Hematopoietic multipotent progenitor cell (in vitro differentiated cells): Measurements from ENCODE around the gene NR6A1. TPM values are rescaled to one million over a fixed set of nuclear protein-coding genes. Genes with fewer than 3 reads are reported as not detected.

Experiments
- DNase-seq, 3 donors: peaks; one replicate each; pipeline ENCODE4 v3.0.0-alpha.2; 2011 to 2015; ENCODE audit warnings: low read depth in 2 of 3, low spot score in 2 of 3
- total RNA-seq: library from RNA; depleted of rRNA; stranded (reverse); fragments of >200 nt; gene quantifications from one replicate; pipeline ENCODE4 v1.2.3, GENCODE V29; 2012

Gene NR6A1
- 9.4 TPM for total RNA-seq

DNA sequence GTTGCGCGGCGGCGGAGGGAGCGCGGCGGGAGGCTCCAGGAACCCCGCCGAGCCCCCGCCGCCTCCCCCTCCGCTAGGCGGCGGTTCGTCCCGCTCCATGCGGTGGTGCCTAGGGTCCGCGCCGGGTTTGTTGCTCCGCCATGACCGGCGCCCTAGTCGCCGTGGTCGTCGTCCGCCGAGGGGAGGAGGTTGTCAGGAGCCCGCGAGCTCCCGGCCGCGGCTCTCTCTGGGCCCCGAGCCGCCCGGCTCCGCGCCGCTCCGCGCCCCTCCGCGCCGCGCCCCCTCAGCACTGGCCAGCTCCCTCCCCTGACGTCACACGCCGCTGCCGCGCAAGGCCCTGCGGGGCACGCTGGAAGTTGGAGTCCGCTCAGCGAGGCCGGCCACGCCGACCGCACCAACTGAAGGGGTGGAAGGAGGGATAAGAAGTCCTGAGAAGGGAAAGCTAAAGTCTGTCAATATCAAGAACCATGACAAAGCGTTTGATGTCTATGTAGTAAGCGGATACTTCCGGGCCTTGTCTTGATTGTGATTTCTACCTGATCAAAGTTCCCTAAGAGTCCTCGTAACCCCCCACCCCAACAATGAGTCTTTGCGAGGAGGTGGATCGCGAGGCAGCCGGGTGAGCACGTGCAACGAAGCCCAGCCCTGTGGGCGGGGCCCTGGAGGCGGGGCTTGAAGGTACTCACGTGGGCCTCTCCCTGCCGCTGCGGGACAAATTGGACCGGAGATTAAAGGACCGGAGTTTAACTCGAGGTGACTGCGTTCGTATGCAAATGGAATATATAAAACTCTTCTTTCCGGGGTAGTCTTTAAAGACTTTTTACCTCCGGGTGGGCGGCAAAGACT, at the start of gene NR6A1:
NR6A1 (minus strand) TSS at position 291 of the 846 bp plus-strand sequence.
- peak; percentile 78 to 98 (median 97) for DNase-seq

DNA sequence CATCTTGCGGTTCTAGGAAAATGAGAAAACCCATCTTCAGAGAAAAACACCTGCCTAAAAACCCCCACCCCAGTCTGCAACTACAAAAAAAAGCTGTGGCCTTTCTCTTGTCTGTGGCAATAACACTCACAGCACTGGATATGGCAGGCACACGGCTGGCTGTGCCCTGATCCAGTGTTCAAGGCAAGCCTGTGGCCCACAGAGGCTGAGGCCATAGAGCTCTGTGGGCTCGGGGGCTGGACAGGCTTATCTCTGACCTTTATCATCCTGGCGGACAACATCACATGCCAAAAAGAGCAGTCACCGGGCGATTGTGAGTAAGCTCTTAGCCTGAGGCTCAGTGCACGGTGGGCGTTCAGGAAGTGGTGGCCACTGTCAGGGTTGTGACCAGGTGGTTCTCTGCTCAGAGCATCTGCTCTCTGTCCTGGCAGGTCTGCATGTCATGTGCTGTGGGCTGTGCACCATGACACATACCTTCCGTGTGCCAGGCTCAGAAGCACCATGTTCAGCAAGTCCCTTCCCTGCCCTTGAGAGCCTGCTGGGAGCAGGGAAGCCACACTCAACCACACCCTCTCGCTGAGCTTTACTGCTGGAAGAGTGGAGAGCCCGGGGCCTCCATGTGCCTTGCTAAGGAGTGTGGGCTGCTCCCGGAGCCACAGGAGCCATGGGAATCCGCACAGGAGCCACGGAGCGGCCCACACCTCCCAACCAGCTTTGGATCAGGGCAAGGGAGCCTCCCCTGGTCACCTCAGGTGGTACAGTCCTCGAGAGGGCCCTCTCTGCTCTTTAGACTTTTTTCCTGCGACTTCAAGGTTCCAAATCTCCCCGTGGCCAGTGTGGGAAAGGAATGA, 47.5 kb upstream of the NR6A1 start:
- peak in 1 of 3 donors; percentile 28 for DNase-seq

DNA sequence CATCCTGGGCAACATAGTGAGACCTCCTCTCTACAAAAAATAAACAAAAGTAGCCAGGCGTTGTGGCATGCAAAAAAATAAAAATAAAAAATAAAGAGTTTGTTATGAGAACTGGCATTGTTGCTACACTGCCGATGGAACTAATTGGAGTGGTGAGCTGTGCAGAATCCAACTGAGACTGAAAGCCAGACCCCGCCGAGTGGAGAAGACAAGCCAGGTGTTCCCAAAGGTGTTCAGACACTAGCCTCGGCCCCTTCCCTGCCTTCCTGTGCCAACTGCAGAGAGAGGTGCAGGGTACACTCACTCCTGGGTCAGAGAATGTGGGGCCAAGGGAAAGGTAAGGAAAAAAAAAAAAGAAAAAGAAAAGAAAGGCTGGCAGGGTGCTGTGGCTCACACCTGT, 44.5 kb upstream of the NR6A1 start:
- DNase-seq = no peak

DNA sequence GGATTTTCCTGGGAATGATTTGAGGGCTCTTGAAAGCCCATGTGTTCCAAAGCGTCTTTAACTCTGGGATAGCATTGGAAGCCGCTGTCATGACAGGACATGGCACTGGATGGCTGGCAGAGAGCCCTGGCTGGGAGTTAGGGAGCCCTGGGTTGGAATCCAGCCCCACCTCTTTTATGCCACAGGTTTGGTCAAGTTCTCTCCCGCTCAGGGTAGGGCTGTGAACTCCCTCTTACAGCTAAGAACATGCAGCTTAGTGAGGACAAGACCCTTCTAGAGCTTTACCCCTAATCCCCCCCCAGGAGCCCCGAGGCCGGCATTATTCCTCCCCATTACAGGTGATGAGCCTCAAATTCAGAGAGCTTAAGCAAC, 43.0 kb upstream of the NR6A1 start:
- no peak for DNase-seq

DNA sequence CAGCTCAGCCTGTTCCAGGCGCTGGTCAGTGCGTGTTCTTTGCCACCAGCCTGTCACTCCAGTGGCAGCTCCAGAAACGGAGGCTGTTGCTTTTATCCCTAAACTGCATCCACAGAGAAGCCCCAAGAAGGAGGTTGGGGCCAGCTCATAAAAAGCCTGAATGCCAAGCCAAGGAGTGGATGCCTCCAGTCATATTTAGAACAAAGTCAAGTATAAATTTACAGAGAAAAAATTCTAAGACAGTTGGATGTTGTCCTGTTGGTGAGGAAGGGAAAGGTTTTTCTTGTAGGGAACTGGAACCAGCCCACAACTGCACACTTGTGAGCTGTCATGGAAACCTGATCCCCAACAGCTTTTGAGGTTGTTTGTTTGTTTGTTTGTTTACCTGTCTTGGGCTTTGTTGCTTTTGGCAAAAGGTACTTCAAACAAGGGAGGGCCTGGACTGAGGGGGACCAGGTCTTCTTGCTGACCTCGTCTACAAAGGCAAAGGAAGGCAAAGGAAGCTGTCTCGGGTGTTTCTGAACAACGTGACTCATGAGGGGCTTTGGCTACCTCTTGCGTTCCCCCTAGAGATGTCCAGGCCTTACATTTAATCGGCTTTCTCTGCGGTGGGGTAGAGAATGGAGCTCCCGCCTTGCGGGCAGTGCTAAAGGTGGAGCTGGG, 42.5 kb upstream of the NR6A1 start:
- DNase-seq = no peak

GRCh38 chr9:124813041-124813440, 41.9 kb upstream of the NR6A1 start:
- no peak for DNase-seq

GRCh38 chr9:124812441-124812876, 41.3 kb upstream of the NR6A1 start:
- peak in 2 of 3 donors; percentile 36 to 48 for DNase-seq

GRCh38 chr9:124810663-124811355, 39.7 kb upstream of the NR6A1 start:
- DNase-seq = no peak

- DNase-seq = no peak
Measured at GRCh38 chr9:124809741-124810500, 38.8 kb upstream of the NR6A1 start.

DNA sequence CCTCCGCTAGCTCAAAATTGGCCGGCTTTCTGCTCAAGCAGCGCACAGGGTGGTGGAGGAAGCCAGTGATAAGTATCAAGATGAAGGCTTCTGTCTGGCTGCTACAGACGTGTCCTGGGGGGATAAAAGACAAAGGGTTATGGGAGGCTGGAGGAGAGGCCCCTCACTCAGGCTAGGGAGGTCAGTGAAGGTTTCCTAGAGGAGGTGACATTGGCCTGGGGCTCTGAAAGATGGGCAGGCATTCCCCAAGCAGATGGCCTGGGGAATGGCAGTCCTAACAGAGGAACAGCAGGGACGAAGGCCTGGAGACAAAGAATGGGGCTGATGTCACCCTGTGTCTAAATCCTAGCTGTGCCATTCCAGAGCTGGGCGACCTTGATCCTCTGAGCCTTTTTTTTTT, 38.1 kb upstream of the NR6A1 start:
- DNase-seq = no peak

DNA sequence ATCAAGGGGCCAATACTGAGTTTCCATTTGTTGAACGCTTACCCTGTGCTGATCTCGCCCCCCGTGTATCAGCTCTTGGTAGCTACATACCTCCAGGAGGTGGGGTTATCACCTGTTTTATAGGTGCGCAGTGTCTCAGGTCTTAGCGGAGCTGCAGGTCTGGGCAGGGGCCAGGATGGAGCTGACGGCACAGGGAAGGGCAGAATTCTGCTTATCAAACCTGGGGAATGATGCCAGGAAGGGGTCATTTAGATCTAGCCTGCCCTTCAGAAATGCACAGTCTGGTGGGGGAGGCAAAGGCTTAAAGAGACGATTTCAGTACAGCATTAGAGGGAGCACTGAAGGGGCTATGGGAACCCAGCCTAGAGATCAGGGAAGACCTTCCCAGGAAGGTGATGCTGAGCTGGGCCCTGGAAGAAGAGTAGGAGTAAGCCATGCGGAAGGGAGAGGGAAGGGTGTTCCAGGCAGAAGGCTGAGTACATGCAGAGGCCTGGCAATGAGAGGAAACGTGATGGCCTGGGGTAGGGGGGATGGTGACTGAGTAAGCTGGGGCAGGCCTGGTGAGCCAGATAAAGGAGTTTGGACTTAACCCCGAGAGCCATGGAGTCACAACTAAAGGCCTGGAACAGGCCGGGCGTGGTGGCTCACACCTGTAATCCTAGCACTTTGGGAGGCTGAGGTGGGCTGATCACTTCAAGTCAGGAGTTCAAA, 37.3 kb upstream of the NR6A1 start:
- DNase-seq = no peak

- no peak for DNase-seq
Measured at GRCh38 chr9:124805186-124805585, 34.1 kb upstream of the NR6A1 start.

GRCh38 chr9:124803911-124804310, 32.8 kb upstream of the NR6A1 start:
- no peak for DNase-seq

DNA sequence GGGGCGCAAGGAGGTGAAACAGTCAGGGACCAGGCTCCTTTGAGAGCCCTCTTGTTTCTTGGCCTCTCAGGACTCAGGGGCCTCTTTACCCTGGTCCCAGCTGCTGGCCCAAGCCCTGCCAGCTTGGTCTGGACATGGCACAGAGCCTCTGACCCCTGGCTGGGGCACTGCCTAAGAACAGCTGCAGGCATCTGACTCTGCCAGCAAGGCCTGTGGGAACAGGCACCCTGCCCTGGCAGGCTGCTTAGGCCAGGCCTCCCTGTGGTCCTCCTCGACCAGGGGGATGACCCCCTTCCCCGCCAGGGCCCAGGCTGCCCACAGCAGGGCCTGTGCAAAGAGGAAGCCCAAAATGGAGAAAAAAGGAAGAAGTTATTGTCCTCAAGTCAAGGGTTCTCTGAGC, 31.3 kb upstream of the NR6A1 start:
- no peak for DNase-seq

GRCh38 chr9:124801356-124801755, 30.2 kb upstream of the NR6A1 start:
- DNase-seq = no peak

DNA sequence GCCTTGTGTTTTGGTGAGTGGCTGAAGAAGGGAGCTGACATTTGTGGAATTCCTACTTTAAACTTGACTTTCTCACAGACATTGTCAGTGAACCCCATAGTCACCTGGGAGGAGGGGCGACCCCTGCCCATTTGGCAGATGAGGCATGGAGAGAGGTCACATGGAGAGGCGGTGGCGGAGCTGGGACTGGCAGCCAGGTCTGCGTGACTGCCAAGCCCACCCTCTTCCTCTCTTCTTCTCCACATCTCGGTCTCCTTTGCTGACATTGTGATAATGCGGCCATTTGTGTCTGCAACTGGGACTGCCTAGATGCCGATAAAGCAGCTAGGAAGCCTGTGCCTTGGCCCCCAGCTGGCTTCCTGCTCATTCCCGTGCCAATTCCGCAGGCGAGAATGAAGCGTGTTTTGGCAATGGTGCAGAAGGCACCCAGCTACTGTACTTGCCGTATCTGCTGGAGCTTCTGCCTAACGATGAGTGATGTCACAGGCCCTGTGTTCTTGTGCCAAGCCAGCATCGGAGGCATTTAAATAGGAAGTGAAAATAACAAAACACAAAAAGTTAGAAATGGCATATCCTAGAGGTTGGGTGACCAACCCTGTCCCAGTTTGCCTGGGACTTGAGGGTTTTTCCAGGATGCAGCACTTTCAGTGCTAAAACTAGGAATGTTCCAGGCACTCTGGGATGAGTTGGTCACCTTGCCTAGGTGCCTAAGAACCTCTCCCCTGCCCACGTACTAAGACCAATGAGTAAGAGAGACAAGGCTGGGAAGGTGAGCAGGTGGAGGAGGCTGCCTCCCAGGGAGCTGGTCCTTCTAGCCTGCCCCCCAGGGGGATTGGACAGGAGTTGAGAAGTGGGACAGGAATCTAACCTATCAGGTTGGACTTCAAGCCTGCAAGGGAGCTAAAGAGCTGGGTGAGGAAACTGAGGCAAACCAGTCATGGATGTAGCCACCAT, 29.5 kb upstream of the NR6A1 start:
- DNase-seq = peak in 2 of 3 donors; percentile 49 to 74

DNA sequence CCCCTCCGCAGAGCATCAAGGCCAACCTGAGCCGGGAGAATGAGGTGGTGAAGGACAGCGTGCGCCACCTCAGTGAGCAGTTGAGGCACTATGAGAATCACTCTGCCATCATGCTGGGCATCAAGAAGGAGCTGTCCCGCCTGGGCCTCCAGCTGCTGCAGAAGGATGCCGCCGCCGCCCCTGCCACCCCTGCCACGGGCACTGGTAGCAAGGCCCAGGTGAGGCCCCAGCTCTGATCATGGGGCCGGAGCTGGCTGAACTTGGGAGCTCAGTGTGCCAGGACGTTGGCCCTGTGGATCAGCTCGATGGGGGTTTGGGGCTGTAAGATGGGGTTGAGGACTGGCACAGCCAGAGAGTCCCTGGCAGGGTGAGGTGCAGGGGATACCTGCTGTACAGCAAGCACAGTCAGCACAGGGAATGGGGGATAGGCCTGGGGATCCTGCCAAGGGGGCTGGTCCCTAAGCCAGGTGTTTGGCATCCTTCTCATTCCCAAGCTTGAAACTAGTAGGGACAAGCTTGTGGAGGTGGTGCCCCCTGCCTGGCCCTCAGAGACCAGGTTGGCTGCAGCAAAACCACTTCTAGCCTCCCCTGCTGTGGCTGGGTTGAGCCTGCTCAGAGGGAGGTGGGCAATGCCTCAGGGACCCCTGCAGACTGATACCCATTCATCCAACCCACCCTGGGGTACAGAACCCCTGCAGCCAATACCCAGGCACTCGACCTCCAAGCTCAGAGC, 28.3 kb upstream of the NR6A1 start:
- no peak for DNase-seq
